ENCODE measurements around the gene ADD1.

DNA sequence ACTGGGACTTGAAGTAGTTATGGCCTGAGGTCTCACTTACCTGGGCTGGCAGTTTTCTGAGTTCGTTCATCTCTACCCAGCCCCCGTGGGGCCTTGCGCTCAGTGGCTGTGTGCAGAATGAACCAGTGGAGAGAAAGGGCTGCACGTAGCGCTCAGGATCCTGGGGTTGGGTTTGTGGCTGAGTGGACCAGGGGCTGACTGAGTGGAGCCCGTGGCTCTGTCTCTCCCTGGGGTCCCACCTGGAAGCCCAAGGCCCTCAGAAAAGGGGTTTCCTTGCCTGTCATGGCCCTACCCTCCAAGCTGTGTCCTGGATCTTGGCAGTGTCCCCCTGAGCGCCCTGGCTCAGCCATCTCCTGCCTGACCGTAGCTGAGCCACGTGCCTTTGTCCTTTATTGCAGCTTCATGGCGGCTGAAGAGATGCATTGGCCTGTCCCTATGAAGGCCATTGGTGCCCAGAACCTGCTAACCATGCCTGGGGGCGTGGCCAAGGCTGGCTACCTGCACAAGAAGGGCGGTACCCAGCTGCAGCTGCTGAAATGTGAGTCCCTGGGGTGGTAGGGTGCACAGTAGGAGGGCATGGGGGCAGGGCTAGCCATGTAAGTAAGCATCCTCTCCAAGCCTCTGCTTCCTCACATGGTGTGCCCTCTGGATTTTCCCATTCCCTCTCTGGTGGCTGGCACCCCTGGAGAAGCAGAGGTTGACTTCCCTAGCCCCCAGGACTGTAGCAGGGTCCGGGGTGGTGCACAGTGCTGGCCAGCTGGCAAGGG lies 23.2 kb upstream of the ADD1 start:
- TF ChIP-seq, protein P1, sequence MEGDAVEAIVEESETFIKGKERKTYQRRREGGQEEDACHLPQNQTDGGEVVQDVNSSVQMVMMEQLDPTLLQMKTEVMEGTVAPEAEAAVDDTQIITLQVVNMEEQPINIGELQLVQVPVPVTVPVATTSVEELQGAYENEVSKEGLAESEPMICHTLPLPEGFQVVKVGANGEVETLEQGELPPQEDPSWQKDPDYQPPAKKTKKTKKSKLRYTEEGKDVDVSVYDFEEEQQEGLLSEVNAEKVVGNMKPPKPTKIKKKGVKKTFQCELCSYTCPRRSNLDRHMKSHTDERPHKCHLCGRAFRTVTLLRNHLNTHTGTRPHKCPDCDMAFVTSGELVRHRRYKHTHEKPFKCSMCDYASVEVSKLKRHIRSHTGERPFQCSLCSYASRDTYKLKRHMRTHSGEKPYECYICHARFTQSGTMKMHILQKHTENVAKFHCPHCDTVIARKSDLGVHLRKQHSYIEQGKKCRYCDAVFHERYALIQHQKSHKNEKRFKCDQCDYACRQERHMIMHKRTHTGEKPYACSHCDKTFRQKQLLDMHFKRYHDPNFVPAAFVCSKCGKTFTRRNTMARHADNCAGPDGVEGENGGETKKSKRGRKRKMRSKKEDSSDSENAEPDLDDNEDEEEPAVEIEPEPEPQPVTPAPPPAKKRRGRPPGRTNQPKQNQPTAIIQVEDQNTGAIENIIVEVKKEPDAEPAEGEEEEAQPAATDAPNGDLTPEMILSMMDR (IDR thresholded peaks at IDR 0.05), result no peak
- TF ChIP-seq POLR2A (IDR thresholded peaks at IDR 0.05), result no peak

All from heart left ventricle (tissue), 13 donors.